ENCODE measurements around the gene RAD51B.

The RAD51B gene

DNA sequence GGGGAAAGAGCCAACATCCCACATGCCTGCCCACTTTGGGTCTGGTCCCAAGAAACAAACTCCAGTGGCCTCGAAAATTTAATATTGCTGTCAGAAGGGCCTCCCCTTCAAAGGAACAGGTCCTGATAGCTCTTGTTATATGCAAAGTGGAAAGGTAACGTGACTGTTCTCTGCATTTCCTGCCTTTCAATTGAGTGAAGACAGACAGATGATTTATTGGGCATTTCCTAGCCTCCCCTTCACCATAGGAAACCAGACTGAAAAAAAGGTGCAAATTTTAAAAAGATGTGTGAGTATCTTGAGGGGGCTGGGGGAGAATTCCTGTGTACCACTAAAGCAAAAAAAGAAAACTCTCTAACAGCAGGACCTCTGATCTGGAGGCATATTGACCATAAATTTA is 738.1 kb downstream of the RAD51B start:
- no peaks in the 10 kb centered on the region for H3K36me3 ChIP-seq (ENCODE audit: control insufficient read depth in 2 of 2, insufficient read depth in 1 of 2, low read length in 2 of 2)
- H3K9me3 ChIP-seq (ENCODE audit: control insufficient read depth, insufficient read depth, low read depth, low read length), result no peaks in the 10 kb centered on the region
- TF ChIP-seq FEZF1 (tag by site-specific recombination; IDR thresholded peaks at IDR 0.05) (no peak), ZNF174 (tag by site-specific recombination; IDR thresholded peaks at IDR 0.05) (no peak), KLF16 (tag by site-specific recombination; IDR thresholded peaks at IDR 0.05) (no peak), ZNF169 (tag by site-specific recombination; IDR thresholded peaks at IDR 0.05) (no peak), GLI2 (tag by site-specific recombination; IDR thresholded peaks at IDR 0.05; ENCODE audit: borderline replicate concordance, low read depth) (no peak), TCF7L2 (IDR thresholded peaks at IDR 0.05; ENCODE audit: borderline replicate concordance, low read depth, low read length) (no peak), ZNF214 (tag by site-specific recombination; IDR thresholded peaks at IDR 0.05; ENCODE audit: borderline replicate concordance) (no peak), ZNF76 (tag by site-specific recombination; IDR thresholded peaks at IDR 0.05; ENCODE audit: borderline replicate concordance, low read depth) (no peak), ZNF23 (tag by site-specific recombination; IDR thresholded peaks at IDR 0.05; ENCODE audit: borderline replicate concordance) (no peak), KLF9 (tag by site-specific recombination; IDR thresholded peaks at IDR 0.05; ENCODE audit: low read depth) (no peak), ZNF549 (tag by site-specific recombination; IDR thresholded peaks at IDR 0.05) (no peak), ZFP41 (tag by site-specific recombination; IDR thresholded peaks at IDR 0.05; ENCODE audit: borderline replicate concordance) (no peak), ZNF16 (tag by site-specific recombination; IDR thresholded peaks at IDR 0.05; ENCODE audit: low read depth) (no peak), GLIS1 (tag by site-specific recombination; IDR thresholded peaks at IDR 0.05) (no peak), SP2 (tag by site-specific recombination; IDR thresholded peaks at IDR 0.05) (no peak), ZNF596 (tag by site-specific recombination; IDR thresholded peaks at IDR 0.05) (no peak), ZNF10 (tag by site-specific recombination; IDR thresholded peaks at IDR 0.05) (no peak)
- TF ChIP-seq, protein P1, sequence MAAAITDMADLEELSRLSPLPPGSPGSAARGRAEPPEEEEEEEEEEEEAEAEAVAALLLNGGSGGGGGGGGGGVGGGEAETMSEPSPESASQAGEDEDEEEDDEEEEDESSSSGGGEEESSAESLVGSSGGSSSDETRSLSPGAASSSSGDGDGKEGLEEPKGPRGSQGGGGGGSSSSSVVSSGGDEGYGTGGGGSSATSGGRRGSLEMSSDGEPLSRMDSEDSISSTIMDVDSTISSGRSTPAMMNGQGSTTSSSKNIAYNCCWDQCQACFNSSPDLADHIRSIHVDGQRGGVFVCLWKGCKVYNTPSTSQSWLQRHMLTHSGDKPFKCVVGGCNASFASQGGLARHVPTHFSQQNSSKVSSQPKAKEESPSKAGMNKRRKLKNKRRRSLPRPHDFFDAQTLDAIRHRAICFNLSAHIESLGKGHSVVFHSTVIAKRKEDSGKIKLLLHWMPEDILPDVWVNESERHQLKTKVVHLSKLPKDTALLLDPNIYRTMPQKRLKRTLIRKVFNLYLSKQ (tag by site-specific recombination; IDR thresholded peaks at IDR 0.05; ENCODE audit: borderline replicate concordance), result no peak
- no peak overlapping the region for H3K27ac ChIP-seq (ENCODE audit: extremely low read depth, low read depth, low read length)
- H3K4me1 ChIP-seq (ENCODE audit: control insufficient read depth, insufficient read depth, low read length), result no peaks in the 10 kb centered on the region
- no peak overlapping the region for H3K4me3 ChIP-seq (ENCODE audit: low read depth, low read length)
- ChIA-PET POLR2A (no interaction called here), CTCF (no interaction called here)

- Histone ChIP-seq H3K4me1 (ENCODE audit: control insufficient read depth, insufficient read depth, low read length) (no peaks in the 10 kb centered on the region), H3K36me3 (ENCODE audit: control insufficient read depth in 2 of 2, insufficient read depth in 1 of 2, low read length in 2 of 2) (no peaks in the 10 kb centered on the region), H3K4me3 (ENCODE audit: low read depth, low read length) (no peak overlapping the region), H3K9me3 (ENCODE audit: control insufficient read depth, insufficient read depth, low read depth, low read length) (no peaks in the 10 kb centered on the region), H3K27ac (ENCODE audit: extremely low read depth, low read depth, low read length) (no peak overlapping the region)
- CTCF ChIA-PET, result no interaction called here
- POLR2A ChIA-PET, result no interaction called here
- TF ChIP-seq ZNF239 (tag by site-specific recombination; IDR thresholded peaks at IDR 0.05) (no peak), ZNF211 (tag by site-specific recombination; IDR thresholded peaks at IDR 0.05; ENCODE audit: low read depth) (no peak), ZNF623 (tag by site-specific recombination; IDR thresholded peaks at IDR 0.05) (no peak), ZNF10 (tag by site-specific recombination; IDR thresholded peaks at IDR 0.05) (no peak), ZNF510 (tag by site-specific recombination; IDR thresholded peaks at IDR 0.05; ENCODE audit: insufficient replicate concordance) (no peak), ZBTB49 (tag by site-specific recombination; IDR thresholded peaks at IDR 0.05; ENCODE audit: low read depth) (no peak), HOXC10 (CRISPR knock-in tag; IDR thresholded peaks at IDR 0.05) (no peak)
- TF ChIP-seq, protein P2, sequence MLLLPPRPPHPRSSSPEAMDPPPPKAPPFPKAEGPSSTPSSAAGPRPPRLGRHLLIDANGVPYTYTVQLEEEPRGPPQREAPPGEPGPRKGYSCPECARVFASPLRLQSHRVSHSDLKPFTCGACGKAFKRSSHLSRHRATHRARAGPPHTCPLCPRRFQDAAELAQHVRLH (tag by site-specific recombination; IDR thresholded peaks at IDR 0.05), result no peak
- TF ChIP-seq, protein P3, sequence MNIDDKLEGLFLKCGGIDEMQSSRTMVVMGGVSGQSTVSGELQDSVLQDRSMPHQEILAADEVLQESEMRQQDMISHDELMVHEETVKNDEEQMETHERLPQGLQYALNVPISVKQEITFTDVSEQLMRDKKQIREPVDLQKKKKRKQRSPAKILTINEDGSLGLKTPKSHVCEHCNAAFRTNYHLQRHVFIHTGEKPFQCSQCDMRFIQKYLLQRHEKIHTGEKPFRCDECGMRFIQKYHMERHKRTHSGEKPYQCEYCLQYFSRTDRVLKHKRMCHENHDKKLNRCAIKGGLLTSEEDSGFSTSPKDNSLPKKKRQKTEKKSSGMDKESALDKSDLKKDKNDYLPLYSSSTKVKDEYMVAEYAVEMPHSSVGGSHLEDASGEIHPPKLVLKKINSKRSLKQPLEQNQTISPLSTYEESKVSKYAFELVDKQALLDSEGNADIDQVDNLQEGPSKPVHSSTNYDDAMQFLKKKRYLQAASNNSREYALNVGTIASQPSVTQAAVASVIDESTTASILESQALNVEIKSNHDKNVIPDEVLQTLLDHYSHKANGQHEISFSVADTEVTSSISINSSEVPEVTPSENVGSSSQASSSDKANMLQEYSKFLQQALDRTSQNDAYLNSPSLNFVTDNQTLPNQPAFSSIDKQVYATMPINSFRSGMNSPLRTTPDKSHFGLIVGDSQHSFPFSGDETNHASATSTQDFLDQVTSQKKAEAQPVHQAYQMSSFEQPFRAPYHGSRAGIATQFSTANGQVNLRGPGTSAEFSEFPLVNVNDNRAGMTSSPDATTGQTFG (tag by site-specific recombination; IDR thresholded peaks at IDR 0.05; ENCODE audit: borderline replicate concordance), result no peak
- TF ChIP-seq, protein P4, sequence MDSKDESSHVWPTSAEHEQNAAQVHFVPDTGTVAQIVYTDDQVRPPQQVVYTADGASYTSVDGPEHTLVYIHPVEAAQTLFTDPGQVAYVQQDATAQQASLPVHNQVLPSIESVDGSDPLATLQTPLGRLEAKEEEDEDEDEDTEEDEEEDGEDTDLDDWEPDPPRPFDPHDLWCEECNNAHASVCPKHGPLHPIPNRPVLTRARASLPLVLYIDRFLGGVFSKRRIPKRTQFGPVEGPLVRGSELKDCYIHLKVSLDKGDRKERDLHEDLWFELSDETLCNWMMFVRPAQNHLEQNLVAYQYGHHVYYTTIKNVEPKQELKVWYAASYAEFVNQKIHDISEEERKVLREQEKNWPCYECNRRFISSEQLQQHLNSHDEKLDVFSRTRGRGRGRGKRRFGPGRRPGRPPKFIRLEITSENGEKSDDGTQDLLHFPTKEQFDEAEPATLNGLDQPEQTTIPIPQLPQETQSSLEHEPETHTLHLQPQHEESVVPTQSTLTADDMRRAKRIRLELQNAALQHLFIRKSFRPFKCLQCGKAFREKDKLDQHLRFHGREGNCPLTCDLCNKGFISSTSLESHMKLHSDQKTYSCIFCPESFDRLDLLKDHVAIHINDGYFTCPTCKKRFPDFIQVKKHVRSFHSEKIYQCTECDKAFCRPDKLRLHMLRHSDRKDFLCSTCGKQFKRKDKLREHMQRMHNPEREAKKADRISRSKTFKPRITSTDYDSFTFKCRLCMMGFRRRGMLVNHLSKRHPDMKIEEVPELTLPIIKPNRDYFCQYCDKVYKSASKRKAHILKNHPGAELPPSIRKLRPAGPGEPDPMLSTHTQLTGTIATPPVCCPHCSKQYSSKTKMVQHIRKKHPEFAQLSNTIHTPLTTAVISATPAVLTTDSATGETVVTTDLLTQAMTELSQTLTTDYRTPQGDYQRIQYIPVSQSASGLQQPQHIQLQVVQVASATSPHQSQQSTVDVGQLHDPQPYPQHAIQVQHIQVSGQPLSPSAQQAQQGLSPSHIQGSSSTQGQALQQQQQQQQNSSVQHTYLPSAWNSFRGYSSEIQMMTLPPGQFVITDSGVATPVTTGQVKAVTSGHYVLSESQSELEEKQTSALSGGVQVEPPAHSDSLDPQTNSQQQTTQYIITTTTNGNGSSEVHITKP (tag by site-specific recombination; IDR thresholded peaks at IDR 0.05), result no peak
These were observed 738.5 kb downstream of the RAD51B start for GRCh38 chr14:68558096-68558495.

Measured in HEK293 (cell line).